Brain microvascular endothelial cell (primary cell): Measurements from ENCODE around the gene CRIP2.

Source experiments
- DNase-seq: peaks from one replicate; pipeline ENCODE4 v3.0.0-alpha.2; 2020
- H3K27ac ChIP-seq: fragments of 250-450 bp; sonication (Bioruptor Pico); 2 replicates; pipeline ENCODE4 v1.5.1; 2020; ENCODE audit warnings: mild to moderate bottlenecking, moderate library complexity
- H3K27me3 ChIP-seq: fragments of 250-450 bp; sonication (Bioruptor Pico); replicated peaks from 2 replicates; pipeline ENCODE4 v1.5.1; 2020; ENCODE audit warnings: mild to moderate bottlenecking
- H3K36me3 ChIP-seq: fragments of 250-450 bp; sonication (Bioruptor Pico); replicated peaks from 2 replicates; pipeline ENCODE4 v1.5.1; 2020; ENCODE audit warnings: mild to moderate bottlenecking
- H3K4me3 ChIP-seq: 2 replicates; pipeline ENCODE4 v1.5.1; 2011; ENCODE audit warnings: low read depth, mild to moderate bottlenecking, control low read depth, low read length, moderate library complexity
- in situ Hi-C: cut with HindIII; loops from 2 replicates; pipeline ENCODE4 v1.10.0; 2017; ENCODE audit warnings: low sequenced_read_pairs, low pct_ligation_motif_present
- TF ChIP-seq, protein P1 (sequence below): IDR thresholded peaks from 2 replicates; pipeline ENCODE4 v1.5.1; 2011; ENCODE audit warnings: low read depth, mild to moderate bottlenecking, moderate library complexity, low read length, control low read depth, inconsistent platforms; ENCODE audit errors: missing control alignments

The CRIP2 gene

DNA sequence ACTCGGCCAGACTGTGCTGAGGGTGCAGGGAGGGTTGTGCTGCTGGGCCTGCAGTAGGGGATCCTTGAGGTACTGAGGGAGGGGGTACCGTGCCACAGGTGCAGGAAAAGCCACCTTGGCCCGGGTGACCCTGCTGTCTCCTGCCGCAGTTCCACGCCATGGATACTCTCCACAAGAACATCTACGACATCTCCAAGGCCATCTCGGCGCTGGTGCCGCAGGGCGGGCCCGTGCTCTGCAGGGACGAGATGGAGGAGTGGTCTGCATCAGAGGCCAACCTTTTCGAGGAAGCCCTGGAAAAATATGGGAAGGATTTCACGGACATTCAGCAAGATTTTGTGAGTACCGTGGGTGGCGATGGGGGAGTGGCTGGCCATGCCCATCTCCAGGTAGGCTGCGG is 14.0 kb upstream of the CRIP2 start:
- in situ Hi-C loops, result no loop called here
- no peaks in the 10 kb centered on the region for H3K27me3 ChIP-seq
- TF ChIP-seq, protein P1, sequence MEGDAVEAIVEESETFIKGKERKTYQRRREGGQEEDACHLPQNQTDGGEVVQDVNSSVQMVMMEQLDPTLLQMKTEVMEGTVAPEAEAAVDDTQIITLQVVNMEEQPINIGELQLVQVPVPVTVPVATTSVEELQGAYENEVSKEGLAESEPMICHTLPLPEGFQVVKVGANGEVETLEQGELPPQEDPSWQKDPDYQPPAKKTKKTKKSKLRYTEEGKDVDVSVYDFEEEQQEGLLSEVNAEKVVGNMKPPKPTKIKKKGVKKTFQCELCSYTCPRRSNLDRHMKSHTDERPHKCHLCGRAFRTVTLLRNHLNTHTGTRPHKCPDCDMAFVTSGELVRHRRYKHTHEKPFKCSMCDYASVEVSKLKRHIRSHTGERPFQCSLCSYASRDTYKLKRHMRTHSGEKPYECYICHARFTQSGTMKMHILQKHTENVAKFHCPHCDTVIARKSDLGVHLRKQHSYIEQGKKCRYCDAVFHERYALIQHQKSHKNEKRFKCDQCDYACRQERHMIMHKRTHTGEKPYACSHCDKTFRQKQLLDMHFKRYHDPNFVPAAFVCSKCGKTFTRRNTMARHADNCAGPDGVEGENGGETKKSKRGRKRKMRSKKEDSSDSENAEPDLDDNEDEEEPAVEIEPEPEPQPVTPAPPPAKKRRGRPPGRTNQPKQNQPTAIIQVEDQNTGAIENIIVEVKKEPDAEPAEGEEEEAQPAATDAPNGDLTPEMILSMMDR, result no peak
- no peak overlapping the region for H3K27ac ChIP-seq
- no peak overlapping the region for H3K4me3 ChIP-seq
- no peak for DNase-seq
- peaks cover 48% of the 10 kb centered on the region for H3K36me3 ChIP-seq

DNA sequence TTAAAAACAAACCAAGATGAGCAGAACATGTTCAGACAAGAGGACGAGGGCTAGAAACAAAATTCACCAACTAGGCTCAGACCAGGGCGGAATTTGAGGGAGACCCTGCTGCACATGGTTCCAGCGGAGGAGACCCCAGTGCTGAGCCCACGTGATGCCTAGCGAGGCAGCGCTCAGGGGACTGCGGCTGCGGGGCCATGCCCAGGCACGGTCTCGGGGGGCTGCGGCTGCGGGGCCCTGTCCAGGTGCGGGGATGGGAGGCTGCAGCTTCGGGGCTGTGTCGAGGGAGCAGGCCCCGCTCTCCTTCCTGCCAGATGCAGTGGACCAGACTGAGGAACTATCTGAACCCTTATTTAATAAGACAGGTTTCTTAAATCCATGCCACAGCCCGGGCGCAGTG is 12.7 kb upstream of the CRIP2 start:
- H3K4me3 ChIP-seq, result no peak overlapping the region
- H3K27ac ChIP-seq, result no peak overlapping the region
- H3K36me3 ChIP-seq, result peaks cover 51% of the 10 kb centered on the region
- no peaks in the 10 kb centered on the region for H3K27me3 ChIP-seq
- no peak for DNase-seq
- TF ChIP-seq, protein P1, result no peak
- in situ Hi-C loops, result no loop called here

DNA sequence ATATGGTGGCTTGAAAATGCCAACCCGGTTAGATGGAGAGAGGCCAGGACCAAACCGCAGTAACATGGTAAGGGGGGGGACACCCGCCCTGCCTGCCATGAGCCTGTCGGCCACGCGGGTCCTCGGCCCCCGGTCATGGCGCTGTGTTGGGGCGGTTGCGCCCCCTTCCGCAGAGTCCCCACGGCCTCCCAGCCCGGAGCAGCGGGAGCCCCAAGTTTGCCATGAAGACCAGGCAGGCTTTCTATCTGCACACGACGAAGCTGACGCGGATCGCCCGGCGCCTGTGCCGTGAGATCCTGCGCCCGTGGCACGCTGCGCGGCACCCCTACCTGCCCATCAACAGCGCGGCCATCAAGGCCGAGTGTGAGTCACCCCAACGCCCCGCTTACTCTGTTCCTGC is 10.1 kb upstream of the CRIP2 start:
- Histone ChIP-seq H3K27ac (no peak overlapping the region), H3K4me3 (no peak overlapping the region), H3K36me3 (peaks cover 60% of the 10 kb centered on the region), H3K27me3 (no peaks in the 10 kb centered on the region)
- no peak for DNase-seq
- in situ Hi-C loops, result no loop called here
- TF ChIP-seq, protein P1, result no peak

DNA sequence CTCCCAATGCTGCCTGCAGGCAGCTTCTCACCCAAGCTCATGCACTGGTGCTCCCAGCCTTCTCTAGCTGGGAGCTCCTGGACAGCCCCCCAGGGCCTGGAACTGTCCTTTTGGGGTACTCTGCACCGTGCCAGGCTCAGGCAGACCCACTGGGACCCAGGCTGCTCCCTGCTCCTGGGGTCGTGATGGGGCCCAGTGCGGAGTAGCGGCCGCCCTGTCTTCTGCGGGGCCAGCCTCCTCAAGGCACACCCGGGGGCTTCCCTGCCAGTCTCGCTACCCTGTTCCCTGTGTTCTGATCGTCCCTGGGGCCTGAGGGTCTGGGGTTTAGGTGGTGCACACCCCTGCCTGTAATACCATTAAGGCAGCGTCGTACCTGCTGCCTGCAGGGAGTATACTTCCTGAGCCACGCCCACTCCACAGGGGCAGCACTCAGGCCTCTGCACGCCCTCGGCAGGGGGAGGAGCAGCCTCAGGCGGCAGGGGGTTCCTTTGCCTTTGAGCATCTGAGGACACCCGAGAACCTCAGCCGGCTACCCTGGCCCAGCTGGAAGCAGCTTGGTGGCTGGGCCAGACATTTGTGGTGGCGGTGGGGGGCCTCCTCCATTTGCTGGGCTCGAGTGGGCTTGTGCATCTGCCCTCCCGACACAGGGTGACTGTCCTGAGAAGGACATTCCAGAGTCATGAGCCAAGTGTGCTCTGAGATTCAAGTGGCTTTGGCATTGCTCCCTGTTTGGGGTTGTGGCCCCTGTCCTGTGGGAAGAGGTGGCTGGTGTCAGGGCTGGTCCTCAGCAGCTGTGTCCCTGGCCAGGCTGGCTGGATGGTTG is 9.2 kb upstream of the CRIP2 start:
- DNase-seq, result no peak
- H3K27ac ChIP-seq, result no peak overlapping the region
- no peaks in the 10 kb centered on the region for H3K27me3 ChIP-seq
- peaks cover 60% of the 10 kb centered on the region for H3K36me3 ChIP-seq
- TF ChIP-seq, protein P1, result no peak
- no peak overlapping the region for H3K4me3 ChIP-seq
- in situ Hi-C loops, result no loop called here

DNA sequence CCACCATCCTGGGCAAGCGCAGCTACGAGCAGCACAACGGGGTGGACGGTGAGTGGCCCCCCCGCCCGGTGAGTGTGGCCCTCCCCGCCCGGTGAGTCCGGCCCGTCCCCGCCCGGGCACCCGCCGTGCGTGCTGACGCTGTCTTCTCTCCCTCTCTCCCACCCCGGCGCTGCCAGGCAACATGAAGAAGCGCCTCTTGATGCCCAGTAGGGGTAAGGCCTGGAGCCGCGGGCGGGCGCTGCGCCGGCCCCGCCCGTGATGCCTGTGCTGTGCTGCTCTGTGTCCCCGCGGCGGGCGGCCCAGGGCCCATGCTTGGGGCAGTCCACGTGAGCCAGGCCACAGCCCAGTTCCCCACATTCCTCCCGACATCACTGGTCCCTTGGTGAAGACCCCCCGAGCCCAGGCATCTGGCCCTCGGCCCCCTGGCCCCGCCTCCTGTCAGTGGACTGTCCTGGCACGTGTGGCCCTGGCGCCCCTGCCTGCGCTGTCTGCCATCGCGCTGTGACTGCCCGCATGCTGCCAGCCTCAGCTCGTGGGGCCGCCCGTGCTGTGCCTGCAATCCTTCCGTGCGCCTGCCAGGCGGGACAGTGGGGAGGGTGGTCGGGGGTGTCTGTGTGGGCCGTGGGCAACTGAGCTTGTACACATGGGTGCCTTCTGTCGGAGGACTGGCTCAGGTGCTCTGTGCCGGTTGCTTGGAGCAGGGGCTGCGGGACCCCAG is 7.9 kb upstream of the CRIP2 start:
- Histone ChIP-seq H3K27me3 (no peaks in the 10 kb centered on the region), H3K4me3 (no peak overlapping the region), H3K36me3 (peaks cover 48% of the 10 kb centered on the region), H3K27ac (no peak overlapping the region)
- in situ Hi-C loops, result no loop called here
- TF ChIP-seq, protein P1, result no peak
- no peak for DNase-seq
